ENCODE measurements around the gene ARHGEF33.
"Not testable (repeated sequence)": the region's sequence is repeated elsewhere in the genome, so short reads cannot be mapped to it uniquely, and the experiment has no call there.

ARHGEF33 gene

GRCh38 chr2:38911191-38911590 lies 21.5 kb downstream of the ARHGEF33 start:
- DNase-seq = no peak

- DNase-seq = no peak
These were observed 22.9 kb downstream of the ARHGEF33 start for GRCh38 chr2:38912619-38913018.

- DNase-seq = no peak
These were observed 32.7 kb downstream of the ARHGEF33 start for GRCh38 chr2:38922389-38922788.

DNA sequence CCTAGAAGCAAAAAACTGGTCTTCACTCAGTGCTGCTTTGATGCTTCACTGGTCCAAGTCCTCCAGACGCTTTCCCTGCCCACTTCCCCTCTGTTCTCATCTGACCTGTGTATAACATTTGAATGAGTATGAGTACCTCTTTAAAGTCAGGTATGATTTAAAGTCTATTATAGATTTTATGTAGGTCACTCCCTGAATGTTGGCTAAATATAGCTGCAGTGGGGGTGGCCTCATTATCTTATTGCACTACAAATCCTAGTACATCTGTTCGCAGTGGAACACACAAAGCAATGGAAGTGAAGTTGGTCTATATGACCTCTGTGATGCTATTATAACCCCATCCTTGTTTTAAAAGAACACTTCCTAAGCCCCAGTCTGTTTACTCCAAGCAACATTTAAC lies 33.2 kb downstream of the ARHGEF33 start:
- no peak for DNase-seq

GRCh38 chr2:38925982-38926381 lies 36.3 kb downstream of the ARHGEF33 start:
- DNase-seq = no peak

DNA sequence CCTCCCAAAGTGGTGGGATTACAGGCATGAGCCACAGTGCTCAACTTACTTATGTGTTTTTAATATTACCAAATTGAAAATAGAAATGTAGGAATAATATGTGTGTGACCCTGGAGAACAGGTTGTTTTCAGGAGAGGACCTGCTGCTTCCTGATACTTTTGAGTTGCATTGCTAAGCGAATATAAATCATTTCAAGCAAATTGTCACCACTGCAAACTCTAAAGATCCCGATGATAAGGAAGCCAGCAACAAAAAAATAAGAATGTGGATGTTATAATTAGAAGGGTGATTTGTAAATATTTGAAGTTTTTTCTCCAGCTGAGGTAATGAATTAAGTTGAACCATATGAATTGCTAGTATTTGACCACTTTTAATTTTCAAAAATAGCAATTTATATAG lies 40.9 kb downstream of the ARHGEF33 start:
- no peak for DNase-seq

DNA sequence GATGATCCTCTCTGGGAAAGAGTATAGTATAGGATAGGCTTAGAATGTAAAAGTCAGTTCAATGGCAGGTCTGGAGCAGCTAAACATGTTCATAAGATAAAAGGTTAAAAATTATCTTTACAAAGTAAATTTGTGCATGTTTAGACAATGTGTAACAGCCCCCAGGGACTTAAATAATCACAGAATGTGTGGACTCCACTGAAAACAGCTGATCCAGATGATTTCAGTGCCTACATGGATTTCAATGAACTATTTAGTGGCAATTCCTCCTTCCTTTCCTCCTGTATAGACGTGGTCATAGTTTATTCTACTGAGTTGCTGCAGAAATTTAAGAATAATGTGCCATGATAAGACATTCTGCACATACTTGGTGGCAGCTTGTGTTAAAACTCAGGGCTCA lies 42.9 kb downstream of the ARHGEF33 start:
- no peak for DNase-seq

DNA sequence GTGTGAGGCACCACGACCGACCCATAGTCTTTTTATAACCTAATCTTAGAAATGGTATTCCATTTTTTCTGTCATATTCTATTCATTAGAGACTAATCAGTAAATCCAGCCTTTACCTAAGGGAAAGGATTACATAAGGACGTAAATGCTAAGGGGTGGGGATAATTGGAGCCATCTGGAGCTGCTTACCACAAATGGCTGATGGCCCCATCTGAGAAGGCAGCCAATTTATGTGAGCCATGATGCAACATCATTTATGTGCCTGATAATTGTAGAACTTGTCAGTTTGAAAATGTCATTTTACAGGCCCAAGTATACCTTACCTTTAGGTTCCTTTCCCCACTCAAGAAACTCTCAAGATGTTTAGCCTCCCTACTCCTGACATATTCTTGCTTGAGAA lies 44.0 kb downstream of the ARHGEF33 start:
- DNase-seq = no peak

DNA sequence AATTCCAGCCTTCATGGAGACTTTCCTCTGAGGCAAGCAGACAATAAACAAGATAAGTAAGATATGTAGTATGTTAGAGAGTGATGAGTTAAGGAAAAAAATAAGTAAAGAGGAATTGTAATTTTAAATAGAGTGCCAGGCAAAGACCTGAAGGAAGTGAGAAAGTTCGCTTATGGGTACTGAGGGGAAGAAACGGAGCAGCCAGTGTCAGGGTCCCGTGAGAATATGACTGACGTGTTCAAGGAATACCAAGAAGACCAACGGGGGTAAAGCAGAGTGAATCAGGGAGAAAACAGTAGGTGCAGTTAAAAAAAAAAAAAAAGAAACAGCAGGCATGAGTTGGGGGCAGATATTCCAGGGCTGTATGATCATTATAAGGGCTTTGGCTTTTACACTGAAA lies 45.1 kb downstream of the ARHGEF33 start:
- DNase-seq = no peak

DNA sequence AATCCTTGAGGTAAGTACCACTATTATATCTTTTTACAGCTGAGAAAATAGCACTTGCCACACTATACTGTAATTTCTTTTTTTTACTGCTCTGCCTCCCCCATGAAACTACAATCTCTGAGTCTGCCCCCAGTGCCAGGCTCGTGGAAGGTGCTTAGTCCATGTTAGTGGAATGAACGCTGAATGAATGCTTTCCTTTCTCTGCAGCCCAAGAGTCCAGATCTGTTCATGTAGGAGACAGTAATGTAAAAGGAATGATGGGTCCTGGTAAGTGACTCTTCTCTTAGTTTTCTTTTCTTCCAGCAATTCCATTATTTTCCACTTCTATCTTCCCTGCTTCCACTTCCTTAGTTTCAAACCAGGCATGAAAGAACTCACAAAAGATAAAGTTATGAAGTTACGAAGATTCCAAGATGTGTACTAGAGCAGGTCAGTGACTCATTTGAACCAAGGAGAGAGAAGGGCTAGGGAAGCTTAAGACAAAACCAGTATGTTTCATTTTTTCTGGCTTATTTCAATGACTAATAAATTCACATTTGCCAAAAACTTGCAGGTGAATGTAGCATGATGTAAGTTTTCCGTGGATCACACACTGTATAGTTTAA lies 46.0 kb downstream of the ARHGEF33 start:
- DNase-seq = no peak

DNA sequence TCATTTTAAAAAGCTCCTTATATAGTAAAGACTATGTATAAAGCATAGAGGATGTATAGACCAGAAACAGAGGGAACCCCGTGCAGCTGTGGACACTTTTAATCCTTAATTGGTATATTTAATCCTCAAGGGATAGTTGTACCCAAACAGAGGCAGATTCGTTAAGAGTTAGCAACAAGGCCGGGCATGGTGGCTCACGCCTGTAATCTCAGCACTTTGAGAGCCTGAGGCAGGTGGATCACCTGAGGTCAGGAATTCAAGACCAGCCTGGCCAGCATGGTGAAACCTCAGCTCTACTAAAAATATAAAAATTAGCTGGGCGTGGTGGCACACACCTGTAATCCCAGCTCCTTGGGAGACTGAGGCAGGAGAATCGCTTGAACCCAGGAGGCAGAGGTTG lies 46.8 kb downstream of the ARHGEF33 start:
- not testable (repeated sequence) for DNase-seq

GRCh38 chr2:38937548-38937947 lies 47.9 kb downstream of the ARHGEF33 start:
- no peak for DNase-seq

DNA sequence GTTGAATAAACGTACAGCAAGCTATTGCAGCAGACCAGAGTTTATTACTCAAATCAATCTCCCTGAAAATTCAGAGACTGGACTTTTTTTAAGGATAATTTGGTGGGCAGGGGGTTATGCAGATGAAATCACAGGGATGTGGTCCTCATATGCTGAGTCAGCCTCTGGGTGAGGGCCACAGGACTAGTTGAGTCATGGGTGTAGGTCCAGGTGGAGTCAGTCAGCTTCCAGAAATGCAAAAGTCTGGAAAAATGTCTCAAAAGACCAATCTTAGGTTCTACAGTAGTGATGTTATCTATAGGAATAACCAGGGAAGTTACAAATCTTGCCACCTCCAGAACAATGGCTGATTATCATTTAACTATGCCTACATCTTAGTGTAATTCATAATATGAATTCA lies 51.1 kb downstream of the ARHGEF33 start:
- DNase-seq = no peak

DNA sequence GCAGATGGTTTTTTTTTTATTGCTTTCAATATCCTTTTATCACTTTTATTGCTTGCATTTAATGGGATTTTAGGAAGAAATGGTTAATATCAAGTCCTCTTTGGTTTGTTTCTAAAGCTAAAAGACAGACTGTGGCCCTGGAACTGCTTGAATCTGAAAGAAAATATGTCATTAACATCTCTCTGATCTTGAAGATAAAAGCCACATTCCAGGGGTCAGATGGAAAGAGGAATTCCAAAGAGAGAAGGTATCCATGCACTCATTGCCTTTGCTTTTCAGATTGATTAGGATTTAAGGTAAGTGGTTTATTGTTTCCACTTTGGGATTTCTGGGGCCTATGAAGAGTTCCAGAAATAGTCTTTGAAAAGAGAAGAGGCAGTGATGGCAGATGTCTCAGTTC lies 54.1 kb downstream of the ARHGEF33 start:
- DNase-seq = no peak

DNA sequence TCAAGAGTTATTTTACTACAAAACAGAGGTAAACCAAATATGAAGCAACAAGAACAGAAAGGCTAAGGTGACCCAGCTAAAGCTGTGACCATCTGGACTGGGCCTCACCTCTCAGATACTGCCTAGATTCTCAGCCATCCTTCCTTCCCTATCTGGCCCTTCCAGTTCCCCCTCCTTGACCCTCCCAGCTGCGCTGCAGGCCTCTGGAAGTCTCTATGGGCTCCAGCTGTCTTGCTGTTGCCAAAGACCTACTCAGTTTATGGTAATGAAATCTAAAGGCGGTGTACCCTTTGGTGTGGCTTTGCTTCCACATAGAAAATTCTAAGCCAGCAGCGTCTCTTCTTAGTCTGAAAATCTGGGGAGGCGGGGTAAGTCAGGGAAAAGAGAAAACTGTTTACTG lies 55.7 kb downstream of the ARHGEF33 start:
- no peak for DNase-seq

- DNase-seq = no peak
These were observed 56.2 kb downstream of the ARHGEF33 start for GRCh38 chr2:38945911-38946310.

GRCh38 chr2:38947241-38948239 lies 57.9 kb downstream of the ARHGEF33 start:
- peak; percentile 56 for DNase-seq

GRCh38 chr2:38948387-38948882 lies 58.8 kb downstream of the ARHGEF33 start:
- DNase-seq = no peak

GRCh38 chr2:38948995-38949394 lies 59.3 kb downstream of the ARHGEF33 start:
- DNase-seq = no peak

DNA sequence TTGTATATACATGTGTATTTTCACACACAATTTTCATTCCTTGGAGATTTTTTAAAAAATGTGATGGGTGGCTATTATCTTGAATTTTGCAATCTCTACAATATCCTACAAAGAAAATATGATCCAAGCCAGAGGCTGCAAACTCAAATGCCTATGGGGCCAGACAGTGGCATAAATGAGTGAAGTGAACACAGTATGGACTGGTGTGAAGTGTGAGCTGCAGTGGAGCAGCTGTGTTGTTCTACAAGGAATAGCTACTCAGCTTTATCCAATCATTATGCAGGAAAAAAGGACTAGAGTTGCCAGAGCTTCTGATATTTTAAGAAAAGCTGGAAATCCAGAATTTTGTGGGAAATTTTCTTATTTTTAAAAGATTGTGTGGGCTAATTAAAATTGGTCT lies 62.1 kb downstream of the ARHGEF33 start:
- DNase-seq = no peak

GRCh38 chr2:38957972-38958371 lies 68.3 kb downstream of the ARHGEF33 start:
- no peak for DNase-seq

GRCh38 chr2:38959466-38959865 lies 69.8 kb downstream of the ARHGEF33 start:
- no peak for DNase-seq

GRCh38 chr2:38959938-38960608 lies 70.4 kb downstream of the ARHGEF33 start:
- no peak for DNase-seq
